PC-3 (cell line): ENCODE results near the gene BAIAP2. TPM values are rescaled to one million over a fixed set of nuclear protein-coding genes. Genes with fewer than 3 reads are reported as not detected.

Source experiments
- ATAC-seq: fragments of 200-7000 bp; cut with Tn5 transposase; 2 replicates; pipeline ENCODE4 v1.9.1; 2020; ENCODE audit warnings: mild to moderate bottlenecking, moderate library complexity
- BruUV-seq: library from RNA; stranded (reverse); fragments of 400-500 nt; replicated peaks from 2 replicates; lab custom pipeline; 2021; lab: Mats Ljungman, UMichigan
- CTCF ChIA-PET: fragments of 300-600 bp; sonication (Branson Sonifier 250); formaldehyde crosslinking; loops from one replicate; lab custom pipeline; 2022; ENCODE audit warnings: antibody characterized with exemption; lab: Charles Lee
- POLR2A ChIA-PET: fragments of 300-600 bp; sonication (Branson Sonifier 250); formaldehyde crosslinking; loops from one replicate; lab custom pipeline; 2022; ENCODE audit warnings: antibody characterized with exemption; ENCODE audit not compliant: unreplicated experiment; lab: Charles Lee
- DNase-seq: peaks from one replicate; pipeline ENCODE4 v3.0.0-alpha.2; 2015
- H2AFZ ChIP-seq: fragments of 300-600 bp; sonication (generic); 2 replicates; pipeline ENCODE4 v1.6.0; 2016; ENCODE audit warnings: antibody characterized with exemption, low read length
- H3F3A ChIP-seq: fragments of 300-600 bp; sonication (generic); one replicate; pipeline ENCODE4 v1.6.0; 2017; ENCODE audit warnings: antibody characterized with exemption, low read length, control low read depth, mild to moderate bottlenecking; ENCODE audit not compliant: unreplicated experiment
- H3K27ac ChIP-seq: fragments of 300-600 bp; sonication (generic); 2 replicates; pipeline ENCODE4 v1.5.1; 2016; ENCODE audit warnings: mild to moderate bottlenecking, low read length
- H3K27me3 ChIP-seq: fragments of 300-600 bp; sonication (generic); 2 replicates; pipeline ENCODE4 v1.6.1; 2016; ENCODE audit warnings: low read length, mixed read lengths
- H3K36me3 ChIP-seq: fragments of 300-600 bp; sonication (generic); 2 replicates; pipeline ENCODE4 v1.6.1; 2016; ENCODE audit warnings: low read depth, mixed run types, low read length, mixed read lengths
- H3K4me1 ChIP-seq: fragments of 300-600 bp; sonication (generic); 2 replicates; pipeline ENCODE4 v1.5.1; 2016; ENCODE audit warnings: low read length; ENCODE audit not compliant: insufficient read depth
- H3K4me2 ChIP-seq: fragments of 300-600 bp; sonication (generic); 2 replicates; pipeline ENCODE4 v1.6.0; 2016; ENCODE audit warnings: low read length
- H3K4me3 ChIP-seq: fragments of 300-600 bp; sonication (generic); 2 replicates; pipeline ENCODE4 v1.5.1; 2016; ENCODE audit warnings: mild to moderate bottlenecking, low read length, mixed read lengths
- H3K79me2 ChIP-seq: fragments of 300-600 bp; sonication (generic); 2 replicates; pipeline ENCODE4 v1.6.1; 2017; ENCODE audit warnings: low read length, mixed read lengths
- H3K9ac ChIP-seq: fragments of 300-600 bp; sonication (generic); 2 replicates; pipeline ENCODE4 v1.6.0; 2016; ENCODE audit warnings: mild to moderate bottlenecking, low read length
- H3K9me2 ChIP-seq: fragments of 300-600 bp; sonication (generic); replicated peaks from 2 replicates; pipeline ENCODE4 v1.6.1; 2016; ENCODE audit warnings: mixed run types, low read length, mixed read lengths
- H3K9me3 ChIP-seq: fragments of 300-600 bp; sonication (generic); 2 replicates; pipeline ENCODE4 v1.6.1; 2016; ENCODE audit warnings: low read length, mixed read lengths
- H4K20me1 ChIP-seq: fragments of 300-600 bp; sonication (generic); 2 replicates; pipeline ENCODE4 v1.6.1; 2016; ENCODE audit warnings: low read length, mixed read lengths
- CTCF ChIP-seq: fragments of 300-600 bp; sonication (generic); conservative IDR thresholded peaks from 2 replicates; pipeline ENCODE4 v1.5.1; 2017; ENCODE audit warnings: antibody characterized with exemption, low read depth, mild to moderate bottlenecking, low read length
- EZH2 ChIP-seq: fragments of 300-600 bp; sonication (generic); IDR thresholded peaks from one replicate; pipeline ENCODE4 v1.6.1; 2017; ENCODE audit warnings: antibody characterized with exemption, mild to moderate bottlenecking, low read length; ENCODE audit not compliant: unreplicated experiment
- EZH2phosphoT487 ChIP-seq: fragments of 300-600 bp; sonication (generic); IDR thresholded peaks from 2 replicates; pipeline ENCODE4 v1.6.1; 2018; ENCODE audit warnings: mild to moderate bottlenecking, antibody characterized with exemption, low read length, borderline replicate concordance
- intact Hi-C: fragments of 100-400 bp; cut with micrococcal nuclease; formaldehyde crosslinking; loops from 2 replicates; pipeline ENCODE4 v1.9.0; 2023
- total RNA-seq: library from RNA; depleted of rRNA; stranded (reverse); fragments of >200 nt; gene quantifications from 2 replicates; pipeline ENCODE4 v1.2.3, GENCODE V29; 2014

BAIAP2 gene
- total RNA-seq, 1 experiment from 2014 or later, result 56.9 TPM

DNA sequence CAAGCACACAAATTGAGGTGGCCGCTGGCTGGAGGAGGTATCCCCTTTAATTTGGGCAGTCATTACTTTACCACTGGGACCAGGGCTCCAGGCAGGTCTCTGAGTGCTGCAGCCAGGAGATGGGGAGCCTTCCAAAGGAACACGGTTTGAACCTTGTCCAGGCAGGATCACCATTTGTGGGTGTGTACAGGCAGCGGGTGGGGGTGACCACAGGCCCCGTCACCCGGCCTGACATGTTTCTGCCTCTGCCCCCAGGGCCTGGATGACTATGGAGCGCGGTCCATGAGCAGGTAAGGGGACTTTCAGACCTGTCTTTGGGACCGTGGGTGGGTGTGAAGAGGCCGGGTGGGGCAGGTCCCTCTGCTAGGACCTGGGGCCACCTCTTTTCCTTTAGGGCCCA, 73.3 kb downstream of the BAIAP2 start:
- no peaks in the 10 kb centered on the region for H4K20me1 ChIP-seq
- H3K9me2 ChIP-seq, result no peaks in the 10 kb centered on the region
- DNase-seq (no peak), ATAC-seq (no peak)
- no TSS peak for BruUV-seq
- CTCF ChIA-PET, result no interaction called here
- no peak overlapping the region for H3K4me3 ChIP-seq
- H3K36me3 ChIP-seq, result peaks cover 6% of the 10 kb centered on the region; the same call in 1 of the 2 replicates
- no peaks in the 10 kb centered on the region for H3K79me2 ChIP-seq
- H3K9ac ChIP-seq, result no peak overlapping the region
- POLR2A ChIA-PET, result no interaction called here
- H3K9me3 ChIP-seq, result no peaks in the 10 kb centered on the region
- H3K27ac ChIP-seq, result no peak overlapping the region
- no peak overlapping the region for H2AFZ ChIP-seq
- no peak for TF ChIP-seq EZH2phosphoT487
- no peak for TF ChIP-seq CTCF
- no peak for TF ChIP-seq EZH2
- intact Hi-C loops, result no loop called here
- H3F3A ChIP-seq, result no peaks in the 10 kb centered on the region
- H3K27me3 ChIP-seq, result no peaks in the 10 kb centered on the region
- no peak overlapping the region for H3K4me2 ChIP-seq
- H3K4me1 ChIP-seq, result no peaks in the 10 kb centered on the region

GRCh38 chr17:81109957-81110356, 75.0 kb downstream of the BAIAP2 start:
- no peaks in the 10 kb centered on the region for H3K9me3 ChIP-seq
- no peak overlapping the region for H3K4me3 ChIP-seq
- ChIA-PET POLR2A (no interaction called here), CTCF (no interaction called here)
- no peaks in the 10 kb centered on the region for H3K9me2 ChIP-seq
- no peak overlapping the region for H3K4me2 ChIP-seq
- H3K27ac ChIP-seq, result no peak overlapping the region
- no peaks in the 10 kb centered on the region for H4K20me1 ChIP-seq
- peaks cover 6% of the 10 kb centered on the region; the same call in 1 of the 2 replicates for H3K36me3 ChIP-seq
- no peaks in the 10 kb centered on the region for H3F3A ChIP-seq
- TF ChIP-seq EZH2phosphoT487 (no peak), EZH2 (no peak), CTCF (no peak)
- no peak for ATAC-seq
- intact Hi-C loops, result no loop called here
- no peak overlapping the region for H3K9ac ChIP-seq
- no peaks in the 10 kb centered on the region for H3K79me2 ChIP-seq
- no peaks in the 10 kb centered on the region for H3K27me3 ChIP-seq
- H3K4me1 ChIP-seq, result no peaks in the 10 kb centered on the region
- no peak for DNase-seq
- H2AFZ ChIP-seq, result no peak overlapping the region
- BruUV-seq, result no TSS peak

- POLR2A ChIA-PET, result no interaction called here
- Histone ChIP-seq H3K36me3 (peaks cover under 1% of the 10 kb centered on the region; the same call in 1 of the 2 replicates), H3K9me2 (no peaks in the 10 kb centered on the region), H3K4me2 (no peak overlapping the region), H3K4me3 (no peak overlapping the region), H3K4me1 (no peaks in the 10 kb centered on the region), H3K27ac (no peak overlapping the region), H3K79me2 (no peaks in the 10 kb centered on the region), H3K27me3 (no peaks in the 10 kb centered on the region), H4K20me1 (no peaks in the 10 kb centered on the region), H2AFZ (no peak overlapping the region), H3K9ac (no peak overlapping the region), H3F3A (no peaks in the 10 kb centered on the region), H3K9me3 (no peaks in the 10 kb centered on the region)
- no peak for DNase-seq
- intact Hi-C loops, result no loop called here
- TF ChIP-seq CTCF, result no peak
- TF ChIP-seq EZH2, result no peak
- no peak for TF ChIP-seq EZH2phosphoT487
- CTCF ChIA-PET, result no interaction called here
- no peak for ATAC-seq
- BruUV-seq, result no TSS peak
These were observed 75.6 kb downstream of the BAIAP2 start for GRCh38 chr17:81110488-81111040.
